Measurements from ENCODE around the gene TVP23A. TPM values are rescaled to one million over a fixed set of nuclear protein-coding genes. Genes with fewer than 3 reads are reported as not detected.

Gene TVP23A
- polyA plus RNA-seq, 1 experiment = not detected

GRCh38 chr16:10761373-10761772, 57.2 kb downstream of the TVP23A start:
- CTCF ChIA-PET = no interaction called here
- no peak for DNase-seq (ENCODE audit: low read depth)
- Histone ChIP-seq H3K27me3 (ENCODE audit: control insufficient read depth, insufficient read depth, low read length) (no peaks in the 10 kb centered on the region), H3K4me3 (ENCODE audit: low read depth, low read length) (no peak overlapping the region), H3K36me3 (ENCODE audit: control insufficient read depth, insufficient read depth, low read length) (peaks cover 19% of the 10 kb centered on the region)
- TF ChIP-seq CTCF (IDR thresholded peaks at IDR 0.05; ENCODE audit: insufficient read depth, low read depth, low read length) = no peak
- POLR2A ChIA-PET = no interaction called here

- DNase-seq (ENCODE audit: low read depth) = no peak
- Histone ChIP-seq H3K27me3 (ENCODE audit: control insufficient read depth, insufficient read depth, low read length) (no peaks in the 10 kb centered on the region), H3K36me3 (ENCODE audit: control insufficient read depth, insufficient read depth, low read length) (peaks cover 19% of the 10 kb centered on the region), H3K4me3 (ENCODE audit: low read depth, low read length) (no peak overlapping the region)
- no peak for TF ChIP-seq CTCF (IDR thresholded peaks at IDR 0.05; ENCODE audit: insufficient read depth, low read depth, low read length)
- CTCF ChIA-PET = no interaction called here
- POLR2A ChIA-PET = no interaction called here
These were observed 57.7 kb downstream of the TVP23A start for GRCh38 chr16:10760858-10761257.

GRCh38 chr16:10756574-10756973, 62.0 kb downstream of the TVP23A start:
- Histone ChIP-seq H3K27me3 (ENCODE audit: control insufficient read depth, insufficient read depth, low read length) (no peaks in the 10 kb centered on the region), H3K36me3 (ENCODE audit: control insufficient read depth, insufficient read depth, low read length) (peaks cover 17% of the 10 kb centered on the region), H3K4me3 (ENCODE audit: low read depth, low read length) (no peak overlapping the region)
- DNase-seq (ENCODE audit: low read depth) = no peak
- ChIA-PET POLR2A (no interaction called here), CTCF (no interaction called here)
- no peak for TF ChIP-seq CTCF (IDR thresholded peaks at IDR 0.05; ENCODE audit: insufficient read depth, low read depth, low read length)

GRCh38 chr16:10754941-10755340, 63.7 kb downstream of the TVP23A start:
- TF ChIP-seq CTCF (IDR thresholded peaks at IDR 0.05; ENCODE audit: insufficient read depth, low read depth, low read length) = no peak
- peaks cover 17% of the 10 kb centered on the region for H3K36me3 ChIP-seq (ENCODE audit: control insufficient read depth, insufficient read depth, low read length)
- H3K4me3 ChIP-seq (ENCODE audit: low read depth, low read length) = no peak overlapping the region
- POLR2A ChIA-PET = no interaction called here
- H3K27me3 ChIP-seq (ENCODE audit: control insufficient read depth, insufficient read depth, low read length) = no peaks in the 10 kb centered on the region
- CTCF ChIA-PET = no interaction called here
- no peak for DNase-seq (ENCODE audit: low read depth)

- POLR2A ChIA-PET = no interaction called here
These were observed 64.9 kb downstream of the TVP23A start for GRCh38 chr16:10753670-10754069.

More at GRCh38 chr16:10753670-10754069, 64.9 kb downstream of the TVP23A start:
- H3K27me3 ChIP-seq (ENCODE audit: control insufficient read depth, insufficient read depth, low read length) = no peaks in the 10 kb centered on the region
- no peak overlapping the region for H3K4me3 ChIP-seq (ENCODE audit: low read depth, low read length)
- CTCF ChIA-PET = interaction anchor here (1.1 to 1.9 kb wide), 2 partner anchors 22 to 165 kb away, joined by 4 to 10 read pairs; no protein-coding TSS in a partner anchor
- H3K36me3 ChIP-seq (ENCODE audit: control insufficient read depth, insufficient read depth, low read length) = peaks cover 11% of the 10 kb centered on the region
- no peak for TF ChIP-seq CTCF (IDR thresholded peaks at IDR 0.05; ENCODE audit: insufficient read depth, low read depth, low read length)
- DNase-seq (ENCODE audit: low read depth) = no peak
